Neural progenitor cell (in vitro differentiated cells): ENCODE data around the gene ANKRD7. TPM values are rescaled to one million over a fixed set of nuclear protein-coding genes. Genes with fewer than 3 reads are reported as not detected.

Experiments
- DNase-seq: peaks from one replicate; pipeline ENCODE4 v3.0.0-alpha.2; 2016; ENCODE audit warnings: low spot score
- H2AFZ ChIP-seq: fragments of 200-600 bp; sonication (generic); replicated peaks from 2 replicates; pipeline ENCODE4 v1.6.1; 2016; ENCODE audit warnings: antibody characterized with exemption
- H3F3A ChIP-seq: fragments of 200-600 bp; sonication (generic); 2 replicates; pipeline ENCODE4 v1.6.1; 2016; ENCODE audit warnings: antibody characterized with exemption, low read depth
- H3K27ac ChIP-seq: fragments of 200-600 bp; sonication (generic); 2 replicates; pipeline ENCODE4 v1.5.1; 2016; ENCODE audit warnings: mild to moderate bottlenecking
- H3K27me3 ChIP-seq: fragments of 200-600 bp; sonication (generic); 2 replicates; pipeline ENCODE4 v1.6.1; 2016; ENCODE audit warnings: mild to moderate bottlenecking, moderate library complexity
- H3K36me3 ChIP-seq: fragments of 200-600 bp; sonication (generic); 2 replicates; pipeline ENCODE4 v1.5.1; 2016
- H3K4me1 ChIP-seq: fragments of 200-600 bp; sonication (generic); 2 replicates; pipeline ENCODE4 v1.6.1; 2016; ENCODE audit warnings: mixed run types
- H3K4me2 ChIP-seq: fragments of 200-600 bp; sonication (generic); 2 replicates; pipeline ENCODE4 v1.6.1; 2016
- H3K4me3 ChIP-seq: fragments of 200-600 bp; sonication (generic); 2 replicates; pipeline ENCODE4 v1.5.1; 2016
- H3K79me2 ChIP-seq: fragments of 200-600 bp; sonication (generic); 2 replicates; pipeline ENCODE4 v1.6.1; 2016; ENCODE audit warnings: low read depth
- H3K9ac ChIP-seq: fragments of 200-600 bp; sonication (generic); 2 replicates; pipeline ENCODE4 v1.6.1; 2016
- H3K9me3 ChIP-seq: fragments of 200-600 bp; sonication (generic); 2 replicates; pipeline ENCODE4 v1.5.1; 2016; ENCODE audit warnings: low read depth
- H4K20me1 ChIP-seq: fragments of 200-600 bp; sonication (generic); 2 replicates; pipeline ENCODE4 v1.6.1; 2016; ENCODE audit warnings: low read depth
- H3K27ac Mint-ChIP-seq: 3 replicates; pipeline ENCODE4 v1.8.0; 2021; ENCODE audit warnings: mixed read lengths
- H3K27me3 Mint-ChIP-seq: 2 replicates; pipeline ENCODE4 v1.8.0; 2022; ENCODE audit warnings: low read depth, mild to moderate bottlenecking, inconsistent platforms, moderate library complexity, mixed read lengths; ENCODE audit not compliant: insufficient read depth
- H3K36me3 Mint-ChIP-seq: 3 replicates; pipeline ENCODE4 v1.8.0; 2021; ENCODE audit warnings: mixed read lengths
- H3K4me1 Mint-ChIP-seq: 3 replicates; pipeline ENCODE4 v1.8.0; 2021; ENCODE audit warnings: mixed read lengths
- H3K4me3 Mint-ChIP-seq: 3 replicates; pipeline ENCODE4 v1.8.0; 2021; ENCODE audit warnings: mild to moderate bottlenecking, moderate library complexity, mixed read lengths
- H3K9me3 Mint-ChIP-seq: 3 replicates; pipeline ENCODE4 v1.8.0; 2020; ENCODE audit warnings: mixed read lengths
- EZH2 ChIP-seq: fragments of 200-600 bp; sonication (generic); IDR thresholded peaks from 2 replicates; pipeline ENCODE4 v1.6.1; 2017; ENCODE audit warnings: antibody characterized with exemption, mild to moderate bottlenecking, moderate library complexity
- EZH2phosphoT487 ChIP-seq: fragments of 200-600 bp; sonication (generic); IDR thresholded peaks from 2 replicates; pipeline ENCODE4 v1.6.1; 2017; ENCODE audit warnings: antibody characterized with exemption
- total RNA-seq: library from RNA; depleted of rRNA; stranded (reverse); fragments of >200 nt; gene quantifications from 2 replicates; pipeline ENCODE4 v1.2.3, GENCODE V29; 2015; ENCODE audit warnings: low replicate concordance
- TF ChIP-seq, protein P1 (sequence below): fragments of 200-600 bp; sonication (generic); IDR thresholded peaks from 2 replicates; pipeline ENCODE4 v1.5.1; 2017; ENCODE audit warnings: antibody characterized with exemption, mild to moderate bottlenecking

Gene ANKRD7
- total RNA-seq, 1 donor from 2014 or later: not detected

DNA sequence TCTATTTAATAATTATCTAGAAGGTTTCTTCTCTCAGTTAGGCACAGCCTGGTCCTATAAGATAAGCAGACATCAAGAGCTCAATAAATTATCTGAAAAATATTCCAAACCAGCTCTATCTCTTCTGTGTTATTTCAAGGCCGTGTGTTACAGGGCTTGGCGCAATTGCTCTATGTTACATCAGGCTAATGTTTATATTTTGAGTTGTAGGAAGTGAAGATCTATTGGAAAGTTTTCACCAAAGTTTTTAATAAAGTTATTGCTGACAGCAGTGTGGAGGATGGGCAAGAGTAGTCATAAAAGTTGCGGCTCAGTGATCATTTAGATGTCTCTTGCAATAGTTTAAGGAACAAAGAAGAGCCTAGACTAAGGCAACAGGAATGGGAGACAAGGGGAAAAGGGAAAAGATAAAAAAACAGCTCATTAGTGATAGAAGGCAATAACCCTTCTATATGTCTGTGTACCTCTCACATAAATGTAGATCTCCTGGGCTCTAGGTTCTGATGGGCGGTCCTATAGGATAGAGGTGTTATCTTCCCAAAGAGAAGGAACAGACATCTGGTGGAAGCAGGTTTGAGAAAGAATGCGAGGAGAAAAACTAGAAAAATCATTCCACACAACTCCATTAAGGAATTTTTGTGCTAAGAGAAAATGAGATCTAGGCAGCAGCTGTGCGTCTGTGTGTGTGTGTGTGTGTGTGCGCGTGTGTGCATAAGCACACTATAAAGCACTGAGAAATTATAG is 5.9 kb upstream of the ANKRD7 start:
- H3K36me3 Mint-ChIP-seq: no peaks in the 10 kb centered on the region
- DNase-seq: no peak
- H2AFZ ChIP-seq: no peak overlapping the region

DNA sequence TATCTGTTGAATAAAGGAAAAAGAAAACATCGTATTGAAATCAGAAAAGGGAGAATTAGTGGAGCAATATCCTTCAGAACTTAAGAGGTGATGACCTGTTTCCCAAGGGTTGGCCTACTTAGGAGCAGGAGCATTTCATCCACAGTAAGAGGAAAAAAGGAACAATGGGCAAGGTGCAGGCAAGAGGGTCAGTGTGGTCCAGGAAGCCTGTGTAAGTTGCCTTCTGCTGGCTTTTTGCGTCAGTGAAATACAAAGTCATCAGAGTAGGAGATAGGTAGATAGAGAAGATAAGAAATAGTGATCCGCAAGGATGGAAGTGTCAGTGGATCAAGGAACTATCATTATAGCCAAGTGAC is 5.4 kb upstream of the ANKRD7 start:
- Histone ChIP-seq H3K36me3 (no peaks in the 10 kb centered on the region), H3K9ac (no peak overlapping the region), H3K27ac (no peak overlapping the region), H3K27me3 (no peaks in the 10 kb centered on the region), H2AFZ (no peak overlapping the region), H3F3A (no peaks in the 10 kb centered on the region), H3K9me3 (no peaks in the 10 kb centered on the region), H3K79me2 (no peaks in the 10 kb centered on the region), H4K20me1 (no peaks in the 10 kb centered on the region), H3K4me2 (no peak overlapping the region), H3K4me1 (no peaks in the 10 kb centered on the region), H3K4me3 (no peak overlapping the region)
- Mint-ChIP-seq H3K27me3 (no peaks in the 10 kb centered on the region), H3K27ac (no peak overlapping the region), H3K36me3 (no peaks in the 10 kb centered on the region), H3K9me3 (peaks cover 2% of the 10 kb centered on the region), H3K4me3 (no peak overlapping the region), H3K4me1 (no peaks in the 10 kb centered on the region)
- no peak for TF ChIP-seq EZH2
- TF ChIP-seq, protein P1, sequence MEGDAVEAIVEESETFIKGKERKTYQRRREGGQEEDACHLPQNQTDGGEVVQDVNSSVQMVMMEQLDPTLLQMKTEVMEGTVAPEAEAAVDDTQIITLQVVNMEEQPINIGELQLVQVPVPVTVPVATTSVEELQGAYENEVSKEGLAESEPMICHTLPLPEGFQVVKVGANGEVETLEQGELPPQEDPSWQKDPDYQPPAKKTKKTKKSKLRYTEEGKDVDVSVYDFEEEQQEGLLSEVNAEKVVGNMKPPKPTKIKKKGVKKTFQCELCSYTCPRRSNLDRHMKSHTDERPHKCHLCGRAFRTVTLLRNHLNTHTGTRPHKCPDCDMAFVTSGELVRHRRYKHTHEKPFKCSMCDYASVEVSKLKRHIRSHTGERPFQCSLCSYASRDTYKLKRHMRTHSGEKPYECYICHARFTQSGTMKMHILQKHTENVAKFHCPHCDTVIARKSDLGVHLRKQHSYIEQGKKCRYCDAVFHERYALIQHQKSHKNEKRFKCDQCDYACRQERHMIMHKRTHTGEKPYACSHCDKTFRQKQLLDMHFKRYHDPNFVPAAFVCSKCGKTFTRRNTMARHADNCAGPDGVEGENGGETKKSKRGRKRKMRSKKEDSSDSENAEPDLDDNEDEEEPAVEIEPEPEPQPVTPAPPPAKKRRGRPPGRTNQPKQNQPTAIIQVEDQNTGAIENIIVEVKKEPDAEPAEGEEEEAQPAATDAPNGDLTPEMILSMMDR: no peak
- TF ChIP-seq EZH2phosphoT487: no peak
- no peak for DNase-seq

More for the DNA sequence above, 5.9 kb upstream of the ANKRD7 start:
- Mint-ChIP-seq H3K4me3 (no peak overlapping the region), H3K27me3 (no peaks in the 10 kb centered on the region), H3K9me3 (peaks cover 2% of the 10 kb centered on the region), H3K27ac (no peak overlapping the region), H3K4me1 (no peaks in the 10 kb centered on the region)
- Histone ChIP-seq H3K27me3 (no peaks in the 10 kb centered on the region), H3K27ac (no peak overlapping the region), H3K4me3 (no peak overlapping the region), H3K4me2 (no peak overlapping the region), H3K9ac (no peak overlapping the region), H3K36me3 (no peaks in the 10 kb centered on the region), H4K20me1 (no peaks in the 10 kb centered on the region), H3F3A (no peaks in the 10 kb centered on the region), H3K79me2 (no peaks in the 10 kb centered on the region), H3K4me1 (no peaks in the 10 kb centered on the region), H3K9me3 (no peaks in the 10 kb centered on the region)
- TF ChIP-seq, protein P1: no peak
- TF ChIP-seq EZH2 (no peak), EZH2phosphoT487 (no peak)

DNA sequence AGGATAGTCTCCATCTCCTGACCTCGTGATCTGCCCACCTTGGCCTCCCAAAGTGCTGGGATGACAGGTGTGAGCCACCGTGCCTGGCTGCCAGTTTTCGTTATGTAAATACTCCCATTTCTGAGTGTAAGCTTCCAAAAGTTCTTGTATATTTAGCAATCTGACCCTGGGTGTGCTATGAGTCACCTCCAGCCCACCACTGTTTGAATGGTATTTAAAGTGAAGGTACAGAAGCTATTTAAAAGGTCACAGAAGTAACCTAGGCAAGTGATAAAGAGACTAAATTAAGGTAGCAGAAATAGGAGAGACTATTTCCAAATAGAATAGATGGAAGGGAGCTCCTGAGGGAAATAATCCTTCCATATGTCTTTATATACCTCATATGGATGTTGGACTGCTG is 3.9 kb upstream of the ANKRD7 start:
- no peaks in the 10 kb centered on the region for H3K36me3 ChIP-seq
- no peaks in the 10 kb centered on the region for H3K4me1 ChIP-seq
- no peak overlapping the region for H3K27ac Mint-ChIP-seq
- no peaks in the 10 kb centered on the region for H4K20me1 ChIP-seq
- H3K4me1 Mint-ChIP-seq: no peaks in the 10 kb centered on the region
- H3K9me3 Mint-ChIP-seq: no peaks in the 10 kb centered on the region
- H3K4me3 Mint-ChIP-seq: no peak overlapping the region
- H3K27ac ChIP-seq: no peak overlapping the region
- H3K36me3 Mint-ChIP-seq: no peaks in the 10 kb centered on the region
- H3K4me3 ChIP-seq: no peak overlapping the region
- no peak overlapping the region for H2AFZ ChIP-seq
- H3F3A ChIP-seq: no peaks in the 10 kb centered on the region
- no peaks in the 10 kb centered on the region for H3K27me3 Mint-ChIP-seq
- no peak for TF ChIP-seq EZH2phosphoT487
- TF ChIP-seq EZH2: no peak
- TF ChIP-seq, protein P1: no peak
- no peaks in the 10 kb centered on the region for H3K27me3 ChIP-seq
- H3K79me2 ChIP-seq: no peaks in the 10 kb centered on the region
- DNase-seq: no peak
- no peak overlapping the region for H3K9ac ChIP-seq
- H3K9me3 ChIP-seq: no peaks in the 10 kb centered on the region
- H3K4me2 ChIP-seq: no peak overlapping the region
